ENCODE results near the gene TENT4A. TPM values are rescaled to one million over a fixed set of nuclear protein-coding genes. Genes with fewer than 3 reads are reported as not detected.

Gene TENT4A
- total and polyA plus RNA-seq, 7 experiments from 2014 or later, result 1.6 to 61.4 (median 50.7) TPM

- Mint-ChIP-seq H3K4me1 (peaks cover 2 to 14% (median 6%) of the 10 kb centered on the region in 7 donors), H3K4me3 (no peak overlapping the region), H3K27ac (no peak overlapping the region), H3K27me3 (no peaks in the 10 kb centered on the region), H3K36me3 (peaks cover 11 to 47% (median 18%) of the 10 kb centered on the region in 5 donors), H3K9me3 (no peaks in the 10 kb centered on the region)
- ATAC-seq (no peak), DNase-seq (no peak)
- Histone ChIP-seq H3K27ac (ENCODE audit: low read depth, low read length) (no peak overlapping the region), H3K9me3 (ENCODE audit: control insufficient read depth in 2 of 3, low read length in 3 of 3) (no peaks in the 10 kb centered on the region), H3K36me3 (ENCODE audit: control insufficient read depth in 2 of 3, insufficient read depth in 3 of 3, low read length in 3 of 3) (peaks cover 4 to 74% (median 10%) of the 10 kb centered on the region in 3 experiments), H3K4me1 (ENCODE audit: control insufficient read depth in 2 of 2, insufficient read depth in 2 of 2, low read length in 2 of 2) (no peaks in the 10 kb centered on the region), H3K27me3 (ENCODE audit: control insufficient read depth in 2 of 2, insufficient read depth in 2 of 2, low read length in 2 of 2) (no peaks in the 10 kb centered on the region), H3K4me3 (ENCODE audit: low read length) (no peak overlapping the region)
- intact Hi-C loops (cut with micrococcal nuclease), result loop anchor here (5.0 to 10.0 kb wide), 4 partner anchors 129 to 1604 kb away; partner anchors contain the start of genes ADAMTS16 (in 1 of the 2) and MED10 (in 1 of the 2)
- ChIA-PET CTCF (interaction anchor here (1.3 kb wide), 1 partner anchor 119 kb away, joined by 4 read pairs; no protein-coding TSS in a partner anchor), POLR2A (no interaction called here)
Observed at GRCh38 chr5:6746244-6746643, 33.0 kb downstream of the TENT4A start.

GRCh38 chr5:6747103-6747502, 33.9 kb downstream of the TENT4A start:
- H3K27me3 ChIP-seq (ENCODE audit: control insufficient read depth in 2 of 2, insufficient read depth in 2 of 2, low read length in 2 of 2), result no peaks in the 10 kb centered on the region
- peak overlapping the region in 1 of 9 donors; percentile 31 for H3K27ac Mint-ChIP-seq
- H3K36me3 ChIP-seq (ENCODE audit: control insufficient read depth in 2 of 3, insufficient read depth in 3 of 3, low read length in 3 of 3), result peaks cover 8 to 75% (median 11%) of the 10 kb centered on the region in 3 experiments

GRCh38 chr5:6748142-6748541, 34.9 kb downstream of the TENT4A start:
- peaks cover 16 to 58% (median 28%) of the 10 kb centered on the region in 5 donors for H3K36me3 Mint-ChIP-seq
- Histone ChIP-seq H3K27me3 (ENCODE audit: control insufficient read depth in 2 of 2, insufficient read depth in 2 of 2, low read length in 2 of 2) (no peaks in the 10 kb centered on the region), H3K27ac (ENCODE audit: low read depth, low read length) (no peak overlapping the region), H3K36me3 (ENCODE audit: control insufficient read depth in 2 of 3, insufficient read depth in 3 of 3, low read length in 3 of 3) (peaks cover 11 to 74% (median 16%) of the 10 kb centered on the region in 3 experiments), H3K4me1 (ENCODE audit: control insufficient read depth in 2 of 2, insufficient read depth in 2 of 2, low read length in 2 of 2) (no peaks in the 10 kb centered on the region), H3K9me3 (ENCODE audit: control insufficient read depth in 2 of 3, low read length in 3 of 3) (no peaks in the 10 kb centered on the region), H3K4me3 (ENCODE audit: low read length) (no peak overlapping the region)
- ChIA-PET CTCF (no interaction called here), POLR2A (no interaction called here)
- no peaks in the 10 kb centered on the region for H3K27me3 Mint-ChIP-seq
- intact Hi-C loops (cut with micrococcal nuclease), result loop anchor here (5.0 to 10.0 kb wide), 4 partner anchors 131 to 1606 kb away; partner anchors contain the start of genes ADAMTS16 (in 1 of the 2) and MED10 (in 1 of the 2)
- H3K27ac Mint-ChIP-seq, result peak overlapping the region in 1 of 9 donors; percentile 31
- no peak overlapping the region for H3K4me3 Mint-ChIP-seq
- DNase-seq (no peak), ATAC-seq (no peak)
- H3K9me3 Mint-ChIP-seq, result no peaks in the 10 kb centered on the region
- peaks cover 2 to 15% (median 6%) of the 10 kb centered on the region in 7 donors for H3K4me1 Mint-ChIP-seq

More at GRCh38 chr5:6747103-6747502, 33.9 kb downstream of the TENT4A start:
- CTCF ChIA-PET, result interaction anchor here (0.6 kb wide), 1 partner anchor 138 kb away, joined by 4 read pairs; no protein-coding TSS in a partner anchor
- ATAC-seq (no peak), DNase-seq (no peak)
- H3K36me3 Mint-ChIP-seq, result peaks cover 14 to 56% (median 23%) of the 10 kb centered on the region in 5 donors
- Histone ChIP-seq H3K27ac (ENCODE audit: low read depth, low read length) (no peak overlapping the region), H3K4me1 (ENCODE audit: control insufficient read depth in 2 of 2, insufficient read depth in 2 of 2, low read length in 2 of 2) (no peaks in the 10 kb centered on the region), H3K4me3 (ENCODE audit: low read length) (no peak overlapping the region), H3K9me3 (ENCODE audit: control insufficient read depth in 2 of 3, low read length in 3 of 3) (no peaks in the 10 kb centered on the region)
- H3K27me3 Mint-ChIP-seq, result no peaks in the 10 kb centered on the region
- H3K4me1 Mint-ChIP-seq, result peaks cover 2 to 15% (median 6%) of the 10 kb centered on the region in 7 donors
- intact Hi-C loops (cut with micrococcal nuclease), result loop anchor here (5.0 to 10.0 kb wide), 4 partner anchors 130 to 1605 kb away; partner anchors contain the start of genes ADAMTS16 (in 1 of the 2) and MED10 (in 1 of the 2)
- POLR2A ChIA-PET, result no interaction called here
- no peak overlapping the region for H3K4me3 Mint-ChIP-seq
- H3K9me3 Mint-ChIP-seq, result no peaks in the 10 kb centered on the region

- intact Hi-C loops (cut with micrococcal nuclease), result loop anchor here (5.0 to 10.0 kb wide), 4 partner anchors 132 to 1607 kb away; partner anchors contain the start of genes ADAMTS16 (in 1 of the 2) and MED10 (in 1 of the 2)
- POLR2A ChIA-PET, result no interaction called here
Observed at GRCh38 chr5:6749026-6749716, 35.9 kb downstream of the TENT4A start.

GRCh38 chr5:6750142-6750840, 37.1 kb downstream of the TENT4A start:
- Mint-ChIP-seq H3K4me1 (peaks cover 0 to 15% (median 6%) of the 10 kb centered on the region in 7 donors), H3K27me3 (no peaks in the 10 kb centered on the region), H3K27ac (no peak overlapping the region), H3K9me3 (no peaks in the 10 kb centered on the region), H3K4me3 (no peak overlapping the region), H3K36me3 (peaks cover 23 to 76% (median 34%) of the 10 kb centered on the region in 5 donors)
- no peaks in the 10 kb centered on the region for H3K4me1 ChIP-seq (ENCODE audit: control insufficient read depth in 2 of 2, insufficient read depth in 2 of 2, low read length in 2 of 2)
- no peak overlapping the region for H3K27ac ChIP-seq (ENCODE audit: low read depth, low read length)
- intact Hi-C loops (cut with micrococcal nuclease), result no loop called here
- H3K36me3 ChIP-seq (ENCODE audit: control insufficient read depth in 2 of 3, insufficient read depth in 3 of 3, low read length in 3 of 3), result peaks cover 22 to 87% (median 24%) of the 10 kb centered on the region in 3 experiments
- no peak overlapping the region for H3K4me3 ChIP-seq (ENCODE audit: low read length)
- H3K27me3 ChIP-seq (ENCODE audit: control insufficient read depth in 2 of 2, insufficient read depth in 2 of 2, low read length in 2 of 2), result no peaks in the 10 kb centered on the region
- no peak for DNase-seq
- no peaks in the 10 kb centered on the region for H3K9me3 ChIP-seq (ENCODE audit: control insufficient read depth in 2 of 3, low read length in 3 of 3)
- ATAC-seq, result no peak
- CTCF ChIA-PET, result interaction anchor here (0.7 to 1.5 kb wide), 2 partner anchors 117 to 306 kb away, joined by 3 to 6 read pairs; partner anchors contain the start of genes NSUN2 and SRD5A1
- POLR2A ChIA-PET, result no interaction called here

More at GRCh38 chr5:6749026-6749716, 35.9 kb downstream of the TENT4A start:
- peaks cover 23 to 65% (median 30%) of the 10 kb centered on the region in 5 donors for H3K36me3 Mint-ChIP-seq
- H3K4me1 Mint-ChIP-seq, result peaks cover 2 to 15% (median 6%) of the 10 kb centered on the region in 7 donors
- H3K27me3 ChIP-seq (ENCODE audit: control insufficient read depth in 2 of 2, insufficient read depth in 2 of 2, low read length in 2 of 2), result no peaks in the 10 kb centered on the region
- no peak overlapping the region for H3K4me3 Mint-ChIP-seq
- H3K27me3 Mint-ChIP-seq, result no peaks in the 10 kb centered on the region
- DNase-seq (no peak), ATAC-seq (no peak)
- no peaks in the 10 kb centered on the region for H3K9me3 Mint-ChIP-seq
- CTCF ChIA-PET, result no interaction called here
- no peaks in the 10 kb centered on the region for H3K9me3 ChIP-seq (ENCODE audit: control insufficient read depth in 2 of 3, low read length in 3 of 3)
- H3K27ac Mint-ChIP-seq, result peak overlapping the region in 1 of 9 donors; percentile 8
- no peak overlapping the region for H3K27ac ChIP-seq (ENCODE audit: low read depth, low read length)
- H3K4me3 ChIP-seq (ENCODE audit: low read length), result no peak overlapping the region
- H3K36me3 ChIP-seq (ENCODE audit: control insufficient read depth in 2 of 3, insufficient read depth in 3 of 3, low read length in 3 of 3), result peaks cover 18 to 76% (median 18%) of the 10 kb centered on the region in 3 experiments
- no peaks in the 10 kb centered on the region for H3K4me1 ChIP-seq (ENCODE audit: control insufficient read depth in 2 of 2, insufficient read depth in 2 of 2, low read length in 2 of 2)

GRCh38 chr5:6750951-6751685, 37.9 kb downstream of the TENT4A start:
- peaks cover 18 to 79% (median 35%) of the 10 kb centered on the region in 5 donors for H3K36me3 Mint-ChIP-seq
- ChIA-PET POLR2A (no interaction called here), CTCF (interaction anchor here (0.7 to 1.5 kb wide), 2 partner anchors 118 to 307 kb away, joined by 3 to 6 read pairs; partner anchors contain the start of genes NSUN2 and SRD5A1)
- peaks cover 0 to 14% (median 0%) of the 10 kb centered on the region in 7 donors for H3K4me1 Mint-ChIP-seq
- no peaks in the 10 kb centered on the region for H3K4me1 ChIP-seq (ENCODE audit: control insufficient read depth in 2 of 2, insufficient read depth in 2 of 2, low read length in 2 of 2)
- H3K4me3 ChIP-seq (ENCODE audit: low read length), result no peak overlapping the region
- no peak for ATAC-seq
- no peaks in the 10 kb centered on the region for H3K9me3 ChIP-seq (ENCODE audit: control insufficient read depth in 2 of 3, low read length in 3 of 3)
- no peak overlapping the region for H3K27ac Mint-ChIP-seq
- H3K36me3 ChIP-seq (ENCODE audit: control insufficient read depth in 2 of 3, insufficient read depth in 3 of 3, low read length in 3 of 3), result peaks cover 26 to 95% (median 27%) of the 10 kb centered on the region in 3 experiments
- intact Hi-C loops (cut with micrococcal nuclease), result no loop called here
- H3K27me3 Mint-ChIP-seq, result no peaks in the 10 kb centered on the region
- no peak overlapping the region for H3K4me3 Mint-ChIP-seq
- no peaks in the 10 kb centered on the region for H3K27me3 ChIP-seq (ENCODE audit: control insufficient read depth in 2 of 2, insufficient read depth in 2 of 2, low read length in 2 of 2)
- H3K9me3 Mint-ChIP-seq, result no peaks in the 10 kb centered on the region
- no peak for DNase-seq
- no peak overlapping the region for H3K27ac ChIP-seq (ENCODE audit: low read depth, low read length)
